ENCODE data around the gene BAIAP2L2. TPM values are rescaled to one million over a fixed set of nuclear protein-coding genes. Genes with fewer than 3 reads are reported as not detected.
A peak's percentile ranks its signal among the peaks of the same experiment; 100 is the strongest.

The BAIAP2L2 gene
- total and polyA plus RNA-seq, 8 donors = 0.56 to 13.8 (median 1.1) TPM

GRCh38 chr22:38139901-38140300 is 29.4 kb upstream of the BAIAP2L2 start:
- TF ChIP-seq, protein P1, sequence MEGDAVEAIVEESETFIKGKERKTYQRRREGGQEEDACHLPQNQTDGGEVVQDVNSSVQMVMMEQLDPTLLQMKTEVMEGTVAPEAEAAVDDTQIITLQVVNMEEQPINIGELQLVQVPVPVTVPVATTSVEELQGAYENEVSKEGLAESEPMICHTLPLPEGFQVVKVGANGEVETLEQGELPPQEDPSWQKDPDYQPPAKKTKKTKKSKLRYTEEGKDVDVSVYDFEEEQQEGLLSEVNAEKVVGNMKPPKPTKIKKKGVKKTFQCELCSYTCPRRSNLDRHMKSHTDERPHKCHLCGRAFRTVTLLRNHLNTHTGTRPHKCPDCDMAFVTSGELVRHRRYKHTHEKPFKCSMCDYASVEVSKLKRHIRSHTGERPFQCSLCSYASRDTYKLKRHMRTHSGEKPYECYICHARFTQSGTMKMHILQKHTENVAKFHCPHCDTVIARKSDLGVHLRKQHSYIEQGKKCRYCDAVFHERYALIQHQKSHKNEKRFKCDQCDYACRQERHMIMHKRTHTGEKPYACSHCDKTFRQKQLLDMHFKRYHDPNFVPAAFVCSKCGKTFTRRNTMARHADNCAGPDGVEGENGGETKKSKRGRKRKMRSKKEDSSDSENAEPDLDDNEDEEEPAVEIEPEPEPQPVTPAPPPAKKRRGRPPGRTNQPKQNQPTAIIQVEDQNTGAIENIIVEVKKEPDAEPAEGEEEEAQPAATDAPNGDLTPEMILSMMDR (IDR thresholded peaks at IDR 0.05) = no peak
- ATAC-seq (no peak), DNase-seq (no peak), FAIRE-seq (no peak)
- H3K36me3 ChIP-seq = no peaks in the 10 kb centered on the region
- H3K4me1 ChIP-seq = no peaks in the 10 kb centered on the region
- H3K27me3 ChIP-seq = no peaks in the 10 kb centered on the region
- no peaks in the 10 kb centered on the region for H3K9me3 ChIP-seq
- intact Hi-C loops (cut with DNase I) = no loop called here
- H3K27ac ChIP-seq = no peak overlapping the region
- no peak overlapping the region for H3K4me3 ChIP-seq
- 93% methylated on average over 11 of the region's 11 CpGs for WGBS, 2 donors

DNA sequence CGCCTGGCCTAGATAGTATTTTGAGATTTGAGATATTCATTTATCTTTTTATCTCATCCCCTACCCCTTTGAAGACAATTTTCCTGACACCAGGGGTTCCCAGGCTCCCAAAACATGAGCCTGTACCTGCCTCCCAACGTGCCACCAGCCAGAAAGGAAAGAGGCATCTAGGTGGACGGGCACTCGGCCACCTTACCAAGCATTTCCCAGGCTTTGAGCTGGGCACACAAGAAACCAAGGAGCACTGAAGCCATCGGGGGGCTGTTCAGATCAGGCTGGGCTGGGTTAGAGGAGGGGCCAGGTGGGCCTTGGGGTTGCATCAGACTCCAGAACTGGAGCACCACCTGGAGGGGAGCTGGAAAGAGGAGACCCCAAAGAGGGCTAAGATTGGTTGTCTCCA is 28.5 kb upstream of the BAIAP2L2 start:
- Histone ChIP-seq H3K36me3 (no peaks in the 10 kb centered on the region), H3K27me3 (no peaks in the 10 kb centered on the region), H3K4me3 (no peak overlapping the region), H3K4me1 (no peaks in the 10 kb centered on the region), H3K27ac (no peak overlapping the region), H3K9me3 (no peaks in the 10 kb centered on the region)
- WGBS, 2 donors = 78 to 80% methylated on average over 4 to 5 of the region's 5 CpGs
- ATAC-seq = no peak
- TF ChIP-seq, protein P1 (IDR thresholded peaks at IDR 0.05) = no peak
- intact Hi-C loops (cut with DNase I) = no loop called here
- FAIRE-seq = no peak
- no peak for DNase-seq

- no peaks in the 10 kb centered on the region for H3K9me3 ChIP-seq
- no peak for DNase-seq
- H3K27ac ChIP-seq = no peak overlapping the region
- 89 to 94% methylated on average over 9 of the region's 9 CpGs for WGBS, 2 donors
- no peak overlapping the region for H3K4me3 ChIP-seq
- ATAC-seq = no peak
- intact Hi-C loops (cut with DNase I) = no loop called here
- TF ChIP-seq, protein P1 (IDR thresholded peaks at IDR 0.05) = no peak
- H3K36me3 ChIP-seq = no peaks in the 10 kb centered on the region
- H3K27me3 ChIP-seq = no peaks in the 10 kb centered on the region
- no peaks in the 10 kb centered on the region for H3K4me1 ChIP-seq
- no peak for FAIRE-seq
Measured at GRCh38 chr22:38137876-38138687, 27.6 kb upstream of the BAIAP2L2 start.

GRCh38 chr22:38136607-38137006 is 26.1 kb upstream of the BAIAP2L2 start:
- no peak overlapping the region for H3K27ac ChIP-seq
- peaks cover 0 to 4% (median 0%) of the 10 kb centered on the region in 3 donors for H3K36me3 ChIP-seq
- WGBS, 2 donors = 92 to 95% methylated on average over 1 of the region's 1 CpG
- no peaks in the 10 kb centered on the region for H3K27me3 ChIP-seq
- DNase-seq = no peak
- ATAC-seq = no peak
- H3K4me1 ChIP-seq = no peaks in the 10 kb centered on the region
- intact Hi-C loops (cut with DNase I) = no loop called here
- no peaks in the 10 kb centered on the region for H3K9me3 ChIP-seq
- FAIRE-seq = no peak
- no peak overlapping the region for H3K4me3 ChIP-seq
- TF ChIP-seq, protein P1 (IDR thresholded peaks at IDR 0.05) = no peak

GRCh38 chr22:38135133-38135706 is 24.7 kb upstream of the BAIAP2L2 start:
- FAIRE-seq (no peak), ATAC-seq (peak in 2 of 4 donors; percentile 26 to 51), DNase-seq (no peak)
- Histone ChIP-seq H3K27me3 (no peaks in the 10 kb centered on the region), H3K4me1 (no peaks in the 10 kb centered on the region), H3K36me3 (peaks cover 0 to 4% (median 0%) of the 10 kb centered on the region in 3 donors), H3K4me3 (no peak overlapping the region), H3K9me3 (no peaks in the 10 kb centered on the region), H3K27ac (no peak overlapping the region)
- intact Hi-C loops (cut with DNase I) = no loop called here
- TF ChIP-seq, protein P1 (IDR thresholded peaks at IDR 0.05) = no peak
- WGBS, 2 donors = 90 to 96% methylated on average over 4 of the region's 4 CpGs

All from pancreas (tissue), 10 donors.